HG03558 (cell line): ENCODE results near the gene IRAK3.
"Not testable (repeated sequence)": the region's sequence is repeated elsewhere in the genome, so short reads cannot be mapped to it uniquely, and the experiment has no call there.

Experiments used
- ATAC-seq: cut with Tn5 transposase; IDR thresholded peaks from one replicate; pipeline ENCODE4 v1.9.1; 2021; ENCODE audit warnings: moderate number of reproducible peaks; ENCODE audit not compliant: unreplicated experiment; ENCODE audit errors: extremely low read depth

Gene IRAK3

GRCh38 chr12:66169221-66170170, 19.5 kb upstream of the IRAK3 start, which contains the start of gene TMBIM4:
Gene TMBIM4, minus strand, starts transcription at chr12:66169996. Its CDS starts 45 bp downstream, at chr12:66169951.
- ATAC-seq: peak; percentile 69

GRCh38 chr12:66170606-66171005, 18.4 kb upstream of the IRAK3 start:
- ATAC-seq: no peak

DNA sequence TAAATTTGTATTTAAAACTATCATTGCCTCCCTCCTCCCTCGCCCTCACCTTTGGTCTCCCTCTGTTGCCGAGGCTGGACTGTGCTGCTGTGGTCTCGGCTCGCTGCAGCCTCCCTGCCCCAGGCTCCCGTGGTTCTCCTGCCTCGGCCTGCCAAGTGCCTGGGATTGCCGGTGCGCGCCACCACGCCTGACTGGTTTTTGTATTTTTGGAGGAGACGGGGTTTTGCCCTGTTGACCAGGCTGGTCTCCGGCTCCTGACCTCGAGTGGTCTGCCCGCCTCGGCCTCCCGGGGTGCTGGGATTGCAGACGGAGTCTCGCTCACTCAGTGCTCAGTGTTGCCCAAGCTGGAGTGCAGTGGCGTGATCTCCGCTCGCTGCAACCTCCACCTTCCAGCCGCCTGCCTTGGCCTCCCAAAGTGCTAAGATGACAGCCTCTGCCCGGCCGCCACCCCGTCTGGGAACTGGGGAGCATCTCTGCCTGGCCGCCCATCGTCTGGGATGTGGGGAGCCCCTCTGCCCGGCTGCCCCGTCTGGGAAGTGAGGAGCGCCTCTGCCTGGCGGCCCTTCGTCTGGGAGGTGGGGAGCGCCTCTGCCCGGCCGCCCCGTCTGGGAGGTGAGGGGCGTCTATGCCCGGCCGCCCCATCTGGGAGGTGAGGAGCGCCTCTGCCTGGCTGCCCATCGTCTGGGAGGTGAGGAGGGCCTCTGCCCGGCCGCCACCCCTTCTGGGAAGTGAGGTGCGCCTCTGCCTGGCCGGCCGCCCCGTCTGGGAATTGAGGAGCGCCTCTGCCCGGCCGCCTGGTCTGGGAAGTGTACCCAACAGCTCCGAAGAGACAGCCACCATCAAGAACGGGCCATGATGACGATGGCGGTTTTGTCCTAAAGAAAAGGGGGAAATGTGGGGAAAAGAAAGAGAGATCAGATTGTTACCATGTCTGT, 14.4 kb upstream of the IRAK3 start:
- not testable (repeated sequence) for ATAC-seq

GRCh38 chr12:66176105-66176900, 12.7 kb upstream of the IRAK3 start:
- ATAC-seq: no peak

DNA sequence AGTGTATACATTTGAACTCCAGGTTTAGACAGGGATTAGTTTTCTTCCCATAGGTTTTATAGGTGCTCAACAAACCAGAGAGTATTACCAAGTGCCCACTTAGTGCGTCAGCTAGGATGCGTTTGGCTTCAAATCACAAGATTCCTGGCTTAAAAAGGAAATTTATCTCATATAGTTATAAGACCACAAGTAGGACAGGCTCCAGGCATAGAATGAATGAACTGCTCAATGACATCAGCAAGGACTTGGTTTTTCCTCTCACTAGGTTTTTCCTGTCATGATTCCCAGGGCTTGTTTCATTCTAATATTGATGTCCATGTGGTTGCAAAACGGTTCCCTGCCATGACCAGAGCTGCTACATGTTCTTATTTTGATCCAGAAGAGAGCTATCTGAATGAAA, 6.1 kb upstream of the IRAK3 start:
- ATAC-seq: no peak

DNA sequence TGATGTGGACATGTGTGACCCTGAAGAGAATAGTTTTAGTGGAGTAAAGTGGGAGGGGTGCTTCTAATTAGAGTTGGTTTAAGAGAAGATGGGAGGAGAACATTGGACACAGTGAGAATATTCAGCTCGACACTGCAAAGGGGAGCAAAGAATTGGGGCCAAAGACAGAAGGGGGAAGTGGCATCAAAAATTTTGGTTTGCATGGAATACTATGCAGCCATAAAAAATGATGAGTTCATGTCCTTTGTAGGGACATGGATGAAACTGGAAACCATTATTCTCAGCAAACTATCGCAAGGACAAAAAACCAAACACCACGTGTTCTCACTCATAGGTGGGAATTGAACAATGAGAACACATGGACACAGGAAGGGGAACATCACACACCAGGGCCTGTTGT, 4.2 kb upstream of the IRAK3 start:
- ATAC-seq: not testable (repeated sequence)

DNA sequence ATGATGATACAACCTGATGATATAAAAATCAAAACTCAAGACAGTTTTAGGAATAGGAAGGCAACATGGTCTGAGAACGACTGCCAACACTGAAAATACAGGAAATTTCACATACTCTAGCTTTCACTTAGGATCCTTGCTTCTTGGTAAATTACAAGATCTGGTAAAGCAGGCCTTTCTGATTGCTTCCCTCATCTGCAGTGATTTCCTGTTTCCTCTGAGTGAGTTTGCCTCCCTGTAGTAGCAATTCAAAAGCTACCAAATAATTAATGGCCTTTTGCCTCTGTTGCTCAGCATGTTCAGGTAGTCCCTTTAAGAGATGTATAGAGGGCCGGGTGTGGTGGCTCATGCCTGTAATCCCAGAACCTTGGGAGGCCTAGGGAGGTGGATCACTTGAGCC, 2.0 kb upstream of the IRAK3 start:
- no peak for ATAC-seq

GRCh38 chr12:66187821-66188220, 1.2 kb upstream of the IRAK3 start:
- no peak for ATAC-seq

- no peak for ATAC-seq
Measured at GRCh38 chr12:66189486-66189843, 451 bp downstream of the IRAK3 start.

DNA sequence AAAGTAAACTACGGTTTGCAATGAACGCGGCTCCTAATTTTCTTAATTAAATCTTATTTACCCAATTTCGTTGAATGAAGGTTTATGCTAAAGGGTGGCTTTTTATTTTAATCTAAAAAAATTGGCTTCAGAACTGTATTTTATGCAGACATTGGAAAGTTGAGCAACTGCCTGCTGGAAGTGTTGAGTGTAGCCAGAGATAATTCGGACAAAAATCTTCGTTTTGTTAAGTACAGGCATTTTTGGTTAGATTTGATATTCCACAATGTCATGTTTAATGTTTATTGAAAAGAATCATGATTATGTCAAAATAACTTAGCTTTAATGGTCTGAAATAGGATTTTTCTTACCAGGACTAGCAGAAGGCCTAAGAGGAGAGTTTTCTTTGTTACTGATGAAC, 875 bp downstream of the IRAK3 start:
- no peak for ATAC-seq

DNA sequence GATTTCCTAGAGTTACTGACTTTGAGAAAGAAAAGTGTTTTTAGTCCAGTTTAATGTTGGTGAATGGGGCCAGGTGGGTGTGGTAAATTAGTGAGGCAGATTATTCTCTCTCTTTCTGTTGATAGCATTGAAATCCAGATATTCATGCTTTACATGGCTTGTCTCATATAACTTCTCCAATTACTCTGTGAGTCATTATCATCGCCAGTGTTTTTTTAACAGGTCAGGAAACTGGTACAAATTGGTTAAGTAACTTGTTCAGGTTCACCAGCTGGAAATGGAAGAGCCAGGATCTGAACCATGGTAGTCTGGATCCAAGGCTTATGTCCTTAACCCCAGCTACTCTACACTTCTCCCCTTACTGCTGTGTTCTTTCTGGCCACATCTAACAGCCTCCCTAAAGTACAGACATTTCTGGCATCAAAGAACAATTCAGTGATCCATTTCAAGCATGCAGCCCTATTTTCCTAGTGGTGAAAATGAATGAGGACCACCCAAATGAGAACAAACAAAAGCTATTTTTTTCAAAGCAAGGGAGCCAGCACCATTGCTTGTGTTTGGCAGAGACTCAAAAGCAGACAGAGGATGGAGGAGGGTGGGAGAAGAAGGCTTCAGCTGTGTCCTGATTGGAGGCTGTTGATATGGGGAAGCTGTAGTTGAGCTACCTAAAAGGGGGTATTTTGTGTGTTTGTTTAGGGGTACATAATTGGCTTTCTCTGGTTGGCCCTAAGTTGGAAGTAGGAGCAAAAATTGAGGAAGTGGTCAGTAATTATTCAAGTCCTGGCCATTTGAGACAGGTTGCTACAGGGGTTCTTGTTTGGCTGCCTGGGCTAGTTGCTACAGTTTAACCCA, 1.7 kb downstream of the IRAK3 start:
- ATAC-seq: no peak

DNA sequence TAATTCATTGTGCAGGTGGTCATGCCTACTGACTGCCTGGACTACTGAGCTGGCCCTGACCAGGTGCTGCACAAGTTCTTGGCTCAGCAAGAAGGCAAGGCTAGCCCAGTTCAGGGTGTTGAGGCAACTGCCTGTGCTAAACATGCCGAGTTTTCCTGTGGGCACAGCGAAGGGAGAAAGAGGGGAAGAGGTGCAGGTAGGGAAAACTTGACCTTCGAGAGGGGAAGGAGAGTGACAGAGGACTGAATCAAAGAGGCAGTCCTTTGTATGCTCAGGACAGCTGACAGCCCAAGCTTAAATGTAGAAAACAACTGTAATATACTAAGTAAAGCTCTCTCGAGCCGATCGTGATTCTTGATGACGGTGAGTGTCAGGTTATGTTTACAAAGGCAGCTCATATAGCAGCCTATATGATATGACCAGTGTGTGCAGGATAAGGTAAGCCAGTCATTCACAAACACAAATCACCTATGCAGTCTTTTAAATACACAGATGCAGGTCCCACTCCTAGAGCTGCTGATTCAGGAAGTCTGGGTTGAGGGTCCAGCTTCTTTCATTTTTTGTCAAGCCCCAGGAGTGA, 2.6 kb downstream of the IRAK3 start:
- ATAC-seq: no peak

- no peak for ATAC-seq
Measured at GRCh38 chr12:66194122-66194521, 5.1 kb downstream of the IRAK3 start.

GRCh38 chr12:66195242-66195641, 6.2 kb downstream of the IRAK3 start:
- no peak for ATAC-seq

- peak; percentile 87 for ATAC-seq
Measured at GRCh38 chr12:66196806-66197205, 7.8 kb downstream of the IRAK3 start.

DNA sequence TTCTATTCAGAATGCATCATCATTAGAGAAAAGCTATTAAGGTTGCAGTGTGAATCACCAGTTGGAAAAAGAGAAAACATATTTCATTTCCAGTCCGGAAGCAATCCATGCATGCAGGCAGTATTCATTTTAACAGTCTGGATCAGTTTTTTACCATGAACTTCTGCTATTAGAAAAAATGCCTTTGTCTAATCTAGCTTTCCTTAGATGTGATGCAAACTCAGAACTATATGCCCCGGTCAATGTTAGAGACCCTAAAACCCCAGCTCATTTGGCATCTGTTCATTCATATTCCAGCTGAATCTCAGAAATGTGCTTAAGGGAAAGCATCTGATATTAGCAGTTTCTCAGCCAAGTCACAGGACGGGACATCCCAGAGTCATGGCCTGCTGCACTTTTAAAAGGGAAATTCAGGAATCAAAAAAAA, 8.5 kb downstream of the IRAK3 start:
- ATAC-seq: no peak

GRCh38 chr12:66199141-66199540, 10.1 kb downstream of the IRAK3 start:
- no peak for ATAC-seq

DNA sequence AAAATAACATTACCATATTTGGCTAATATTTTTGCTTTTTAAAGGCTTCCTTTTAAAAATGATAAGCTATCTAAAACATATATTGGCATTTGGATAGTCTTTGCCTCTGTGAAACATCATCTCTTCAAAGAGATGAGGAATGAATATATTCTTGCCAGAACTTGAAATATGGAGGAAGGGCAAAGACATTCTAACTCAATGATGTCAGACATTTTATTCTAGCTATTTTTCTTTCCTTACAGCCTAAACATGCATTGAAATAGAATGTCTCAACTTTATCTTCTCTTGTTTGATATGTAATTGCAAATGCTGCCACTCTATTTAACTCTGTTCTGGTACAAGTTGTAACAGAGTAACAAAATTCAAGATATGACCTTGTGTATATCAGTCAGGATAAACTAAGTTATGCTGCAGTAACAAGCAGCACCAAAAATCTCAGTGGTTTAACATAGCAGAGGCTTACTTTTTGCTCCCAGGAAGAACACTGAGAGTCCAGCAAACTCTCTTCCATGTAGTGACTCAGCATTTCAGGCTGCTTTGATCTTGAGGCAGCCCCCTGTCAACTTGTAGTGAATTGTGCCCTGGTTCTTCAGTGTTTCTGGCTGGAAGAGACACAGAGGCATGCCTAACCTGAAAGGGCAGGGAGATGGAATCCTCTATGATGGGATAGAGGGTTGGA, 11.0 kb downstream of the IRAK3 start:
- ATAC-seq: no peak
